B cell (primary cell): Measurements from ENCODE around the gene LCN1.

Source experiments
- EZH2 ChIP-seq: IDR thresholded peaks from 2 replicates; pipeline ENCODE4 v1.6.1; 2012; ENCODE audit warnings: borderline replicate concordance, low read depth, mild to moderate bottlenecking, moderate library complexity, low read length; ENCODE audit not compliant: insufficient read depth, poor library complexity, severe bottlenecking
- TF ChIP-seq, protein P1 (sequence below): fragments of 200-600 bp; IDR thresholded peaks from one replicate; pipeline ENCODE4 v1.8.0; 2022; ENCODE audit warnings: antibody characterized with exemption, mild to moderate bottlenecking

DNA sequence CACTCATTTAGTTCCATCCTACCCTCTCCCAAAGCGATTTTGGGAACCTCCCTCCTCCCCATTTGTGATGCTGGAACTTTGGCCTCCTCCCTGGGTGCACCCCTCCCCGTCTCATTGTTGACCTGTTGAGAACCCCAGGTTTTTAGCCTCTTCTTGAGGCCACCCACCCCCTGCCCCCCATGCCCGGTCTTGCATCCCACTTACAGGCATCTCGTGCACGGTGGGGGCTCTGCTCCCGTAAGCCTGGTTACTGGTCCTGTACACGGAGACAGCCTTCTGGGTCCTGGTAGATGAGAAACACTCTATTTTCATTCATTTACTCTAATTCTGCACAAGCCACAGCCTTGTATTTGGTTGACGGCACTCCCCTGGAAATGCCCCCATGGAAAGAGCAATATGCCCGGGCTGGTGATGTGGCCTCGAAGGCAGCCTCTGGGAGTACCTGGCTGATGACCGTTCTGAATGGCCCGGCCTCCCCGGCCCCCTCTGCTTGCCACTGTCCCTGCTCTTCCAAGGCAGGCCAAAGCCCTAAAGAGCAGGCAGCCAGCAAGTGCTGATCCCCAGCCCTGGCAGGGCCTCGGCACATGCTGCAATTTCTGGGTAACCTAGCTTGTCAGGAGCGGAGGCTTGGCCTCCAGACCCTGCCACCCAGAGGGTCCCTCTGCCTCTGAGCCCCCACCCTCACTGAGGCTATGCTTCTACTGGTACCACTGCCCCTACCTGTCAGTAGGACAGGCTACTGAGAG is 22.7 kb upstream of the LCN1 start:
- TF ChIP-seq, protein P1, sequence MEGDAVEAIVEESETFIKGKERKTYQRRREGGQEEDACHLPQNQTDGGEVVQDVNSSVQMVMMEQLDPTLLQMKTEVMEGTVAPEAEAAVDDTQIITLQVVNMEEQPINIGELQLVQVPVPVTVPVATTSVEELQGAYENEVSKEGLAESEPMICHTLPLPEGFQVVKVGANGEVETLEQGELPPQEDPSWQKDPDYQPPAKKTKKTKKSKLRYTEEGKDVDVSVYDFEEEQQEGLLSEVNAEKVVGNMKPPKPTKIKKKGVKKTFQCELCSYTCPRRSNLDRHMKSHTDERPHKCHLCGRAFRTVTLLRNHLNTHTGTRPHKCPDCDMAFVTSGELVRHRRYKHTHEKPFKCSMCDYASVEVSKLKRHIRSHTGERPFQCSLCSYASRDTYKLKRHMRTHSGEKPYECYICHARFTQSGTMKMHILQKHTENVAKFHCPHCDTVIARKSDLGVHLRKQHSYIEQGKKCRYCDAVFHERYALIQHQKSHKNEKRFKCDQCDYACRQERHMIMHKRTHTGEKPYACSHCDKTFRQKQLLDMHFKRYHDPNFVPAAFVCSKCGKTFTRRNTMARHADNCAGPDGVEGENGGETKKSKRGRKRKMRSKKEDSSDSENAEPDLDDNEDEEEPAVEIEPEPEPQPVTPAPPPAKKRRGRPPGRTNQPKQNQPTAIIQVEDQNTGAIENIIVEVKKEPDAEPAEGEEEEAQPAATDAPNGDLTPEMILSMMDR = no peak
- no peak for TF ChIP-seq EZH2
